Measurements from ENCODE around the gene ASMT.
"Not testable (repeated sequence)": the region's sequence is repeated elsewhere in the genome, so short reads cannot be mapped to it uniquely, and the experiment has no call there.

ASMT gene, protein sequence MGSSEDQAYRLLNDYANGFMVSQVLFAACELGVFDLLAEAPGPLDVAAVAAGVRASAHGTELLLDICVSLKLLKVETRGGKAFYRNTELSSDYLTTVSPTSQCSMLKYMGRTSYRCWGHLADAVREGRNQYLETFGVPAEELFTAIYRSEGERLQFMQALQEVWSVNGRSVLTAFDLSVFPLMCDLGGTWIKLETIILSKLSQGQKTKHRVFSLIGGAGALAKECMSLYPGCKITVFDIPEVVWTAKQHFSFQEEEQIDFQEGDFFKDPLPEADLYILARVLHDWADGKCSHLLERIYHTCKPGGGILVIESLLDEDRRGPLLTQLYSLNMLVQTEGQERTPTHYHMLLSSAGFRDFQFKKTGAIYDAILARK
- long read RNA-seq = 0 reads

DNA sequence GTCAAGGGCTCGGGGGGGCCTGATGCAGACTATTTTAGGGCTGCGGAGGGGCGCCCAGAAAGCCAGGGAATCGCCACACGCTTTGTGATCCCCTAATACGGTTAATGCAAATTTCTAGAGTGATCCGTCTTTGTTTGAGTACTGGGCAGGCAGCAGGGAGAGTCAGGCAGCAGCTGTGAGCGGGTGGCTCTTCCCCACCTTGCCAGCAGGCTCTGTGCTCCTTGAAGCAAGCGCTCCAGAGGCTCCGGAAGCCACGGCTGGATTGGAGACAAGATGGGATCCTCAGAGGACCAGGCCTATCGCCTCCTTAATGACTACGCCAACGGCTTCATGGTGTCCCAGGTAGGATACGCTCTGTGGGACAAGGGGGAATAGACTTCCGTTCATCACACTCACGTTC lies at the start of gene ASMT:
Gene ASMT (plus strand): TSS at position 133 of the 400 bp plus-strand sequence. CDS start 141 bp downstream, at position 274.
- no peak for DNase-seq (ENCODE audit: low read depth in 1 of 2, low spot score in 1 of 2)
- no peaks in the 10 kb centered on the region for H3K27me3 ChIP-seq (ENCODE audit: insufficient read depth, poor library complexity, severe bottlenecking)
- TF ChIP-seq, protein P1, sequence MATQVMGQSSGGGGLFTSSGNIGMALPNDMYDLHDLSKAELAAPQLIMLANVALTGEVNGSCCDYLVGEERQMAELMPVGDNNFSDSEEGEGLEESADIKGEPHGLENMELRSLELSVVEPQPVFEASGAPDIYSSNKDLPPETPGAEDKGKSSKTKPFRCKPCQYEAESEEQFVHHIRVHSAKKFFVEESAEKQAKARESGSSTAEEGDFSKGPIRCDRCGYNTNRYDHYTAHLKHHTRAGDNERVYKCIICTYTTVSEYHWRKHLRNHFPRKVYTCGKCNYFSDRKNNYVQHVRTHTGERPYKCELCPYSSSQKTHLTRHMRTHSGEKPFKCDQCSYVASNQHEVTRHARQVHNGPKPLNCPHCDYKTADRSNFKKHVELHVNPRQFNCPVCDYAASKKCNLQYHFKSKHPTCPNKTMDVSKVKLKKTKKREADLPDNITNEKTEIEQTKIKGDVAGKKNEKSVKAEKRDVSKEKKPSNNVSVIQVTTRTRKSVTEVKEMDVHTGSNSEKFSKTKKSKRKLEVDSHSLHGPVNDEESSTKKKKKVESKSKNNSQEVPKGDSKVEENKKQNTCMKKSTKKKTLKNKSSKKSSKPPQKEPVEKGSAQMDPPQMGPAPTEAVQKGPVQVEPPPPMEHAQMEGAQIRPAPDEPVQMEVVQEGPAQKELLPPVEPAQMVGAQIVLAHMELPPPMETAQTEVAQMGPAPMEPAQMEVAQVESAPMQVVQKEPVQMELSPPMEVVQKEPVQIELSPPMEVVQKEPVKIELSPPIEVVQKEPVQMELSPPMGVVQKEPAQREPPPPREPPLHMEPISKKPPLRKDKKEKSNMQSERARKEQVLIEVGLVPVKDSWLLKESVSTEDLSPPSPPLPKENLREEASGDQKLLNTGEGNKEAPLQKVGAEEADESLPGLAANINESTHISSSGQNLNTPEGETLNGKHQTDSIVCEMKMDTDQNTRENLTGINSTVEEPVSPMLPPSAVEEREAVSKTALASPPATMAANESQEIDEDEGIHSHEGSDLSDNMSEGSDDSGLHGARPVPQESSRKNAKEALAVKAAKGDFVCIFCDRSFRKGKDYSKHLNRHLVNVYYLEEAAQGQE (IDR thresholded peaks at IDR 0.05; ENCODE audit: insufficient replicate concordance, low read depth) = no peak
- TF ChIP-seq, protein P2, sequence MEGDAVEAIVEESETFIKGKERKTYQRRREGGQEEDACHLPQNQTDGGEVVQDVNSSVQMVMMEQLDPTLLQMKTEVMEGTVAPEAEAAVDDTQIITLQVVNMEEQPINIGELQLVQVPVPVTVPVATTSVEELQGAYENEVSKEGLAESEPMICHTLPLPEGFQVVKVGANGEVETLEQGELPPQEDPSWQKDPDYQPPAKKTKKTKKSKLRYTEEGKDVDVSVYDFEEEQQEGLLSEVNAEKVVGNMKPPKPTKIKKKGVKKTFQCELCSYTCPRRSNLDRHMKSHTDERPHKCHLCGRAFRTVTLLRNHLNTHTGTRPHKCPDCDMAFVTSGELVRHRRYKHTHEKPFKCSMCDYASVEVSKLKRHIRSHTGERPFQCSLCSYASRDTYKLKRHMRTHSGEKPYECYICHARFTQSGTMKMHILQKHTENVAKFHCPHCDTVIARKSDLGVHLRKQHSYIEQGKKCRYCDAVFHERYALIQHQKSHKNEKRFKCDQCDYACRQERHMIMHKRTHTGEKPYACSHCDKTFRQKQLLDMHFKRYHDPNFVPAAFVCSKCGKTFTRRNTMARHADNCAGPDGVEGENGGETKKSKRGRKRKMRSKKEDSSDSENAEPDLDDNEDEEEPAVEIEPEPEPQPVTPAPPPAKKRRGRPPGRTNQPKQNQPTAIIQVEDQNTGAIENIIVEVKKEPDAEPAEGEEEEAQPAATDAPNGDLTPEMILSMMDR (IDR thresholded peaks at IDR 0.05; ENCODE audit: insufficient read depth, low read length) = no peak
- TF ChIP-seq GABPA (IDR thresholded peaks at IDR 0.05; ENCODE audit: low read depth) (no peak), POLR2AphosphoS5 (IDR thresholded peaks at IDR 0.05; ENCODE audit: low read depth) (no peak), SPI1 (IDR thresholded peaks at IDR 0.05; ENCODE audit: borderline replicate concordance, low read depth) (no peak)
- no peak within 1 kb of the TSS for H3K4me3 ChIP-seq (replicated peaks; ENCODE audit: insufficient read depth, low read length)
- H3K27ac ChIP-seq (replicated peaks) = no peak within 1 kb of the TSS

DNA sequence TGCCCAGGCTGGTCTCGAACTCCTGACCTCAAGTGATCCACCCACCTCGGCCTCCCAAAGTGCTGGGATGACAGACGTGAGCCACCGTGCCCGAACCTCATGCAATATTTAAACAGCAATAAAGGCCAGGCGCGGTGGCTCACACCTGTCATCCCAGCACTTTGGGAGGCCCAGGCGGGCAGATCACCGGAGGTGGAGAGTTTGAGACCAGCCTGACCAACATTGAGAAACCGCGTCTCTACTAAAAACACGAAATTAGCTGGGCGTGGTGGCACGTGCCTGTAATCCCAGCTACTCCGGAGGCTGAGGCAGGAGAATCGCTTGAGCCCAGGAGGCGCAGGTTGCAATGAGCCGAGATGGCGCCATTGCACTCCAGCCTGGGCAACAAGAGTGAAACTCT lies 40.7 kb upstream of the ASMT start:
- H3K27ac ChIP-seq (replicated peaks); H3K27me3 ChIP-seq (ENCODE audit: insufficient read depth, poor library complexity, severe bottlenecking); DNase-seq (ENCODE audit: low read depth in 1 of 2, low spot score in 1 of 2); H3K4me3 ChIP-seq (replicated peaks; ENCODE audit: insufficient read depth, low read length): not testable (repeated sequence)

DNA sequence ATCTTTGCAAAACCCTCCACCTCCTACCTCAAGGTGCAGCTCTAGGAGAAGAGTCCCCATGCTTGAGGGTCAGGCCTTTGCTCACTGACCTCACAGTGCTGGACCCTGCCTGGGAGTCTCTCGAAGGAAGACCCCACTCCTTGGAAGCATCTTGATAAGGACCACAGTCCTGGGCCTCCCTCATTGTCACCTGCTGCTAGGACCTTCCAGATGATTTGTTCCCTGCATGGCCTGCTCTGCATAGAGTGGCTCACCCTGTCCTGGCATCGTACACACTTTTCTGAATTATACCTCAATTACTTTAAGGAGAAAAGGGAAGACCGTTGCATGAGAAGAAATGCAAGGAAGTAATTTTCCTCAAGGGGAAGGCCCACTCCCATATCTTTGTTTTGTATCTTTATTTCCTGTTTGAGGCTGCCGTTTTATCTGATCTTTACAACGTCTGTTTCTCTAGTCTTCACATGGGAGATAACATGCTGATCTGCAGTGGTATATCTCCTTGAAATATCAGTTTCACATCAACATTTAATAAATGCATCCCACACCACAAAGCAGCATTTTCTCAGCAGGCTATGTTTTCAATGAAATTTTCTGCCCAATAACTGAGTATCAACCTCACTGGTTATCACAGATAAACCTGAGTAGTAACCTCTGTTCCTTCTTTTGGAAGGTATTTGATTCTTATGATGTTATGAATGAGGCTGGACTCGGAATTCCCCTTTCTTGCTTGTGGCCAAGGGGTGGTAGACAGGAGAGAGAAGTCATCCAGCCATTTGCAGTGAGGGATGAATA lies 38.5 kb upstream of the ASMT start:
- TF ChIP-seq SPI1 (IDR thresholded peaks at IDR 0.05; ENCODE audit: borderline replicate concordance, low read depth) = no peak
- TF ChIP-seq POLR2AphosphoS5 (IDR thresholded peaks at IDR 0.05; ENCODE audit: low read depth) = no peak
- no peak for TF ChIP-seq GABPA (IDR thresholded peaks at IDR 0.05; ENCODE audit: low read depth)
- TF ChIP-seq, protein P2 (IDR thresholded peaks at IDR 0.05; ENCODE audit: insufficient read depth, low read length) = no peak
- TF ChIP-seq, protein P1 (IDR thresholded peaks at IDR 0.05; ENCODE audit: insufficient replicate concordance, low read depth) = no peak
- DNase-seq (ENCODE audit: low read depth in 1 of 2, low spot score in 1 of 2) = no peak
- Histone ChIP-seq H3K27ac (replicated peaks) (peak overlapping the region; percentile 2; the same call in 1 of the 2 replicates), H3K27me3 (ENCODE audit: insufficient read depth, poor library complexity, severe bottlenecking) (no peaks in the 10 kb centered on the region), H3K4me3 (replicated peaks; ENCODE audit: insufficient read depth, low read length) (no peak overlapping the region)

DNA sequence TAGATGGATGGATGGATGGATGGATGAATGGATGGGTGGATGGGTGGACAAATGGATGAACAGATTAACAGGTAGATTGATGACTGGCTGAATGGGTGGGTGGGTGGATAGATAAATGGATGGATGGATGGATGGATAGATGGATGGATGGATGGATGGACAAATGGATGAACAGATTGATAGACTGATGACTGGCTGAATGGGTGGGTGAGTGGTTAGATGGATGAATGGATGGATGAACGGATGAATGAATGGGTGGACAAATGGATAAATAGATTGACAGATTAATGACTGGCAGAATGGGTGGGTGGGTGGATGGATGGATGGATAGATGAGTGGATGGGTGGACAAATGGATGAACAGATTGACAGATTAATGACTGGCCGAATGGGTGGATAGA lies 37.0 kb upstream of the ASMT start:
- H3K27me3 ChIP-seq (ENCODE audit: insufficient read depth, poor library complexity, severe bottlenecking) = no peaks in the 10 kb centered on the region
- no peak overlapping the region for H3K27ac ChIP-seq (replicated peaks)
- TF ChIP-seq, protein P2 (IDR thresholded peaks at IDR 0.05; ENCODE audit: insufficient read depth, low read length) = no peak
- TF ChIP-seq, protein P1 (IDR thresholded peaks at IDR 0.05; ENCODE audit: insufficient replicate concordance, low read depth) = no peak
- no peak for TF ChIP-seq SPI1 (IDR thresholded peaks at IDR 0.05; ENCODE audit: borderline replicate concordance, low read depth)
- TF ChIP-seq GABPA (IDR thresholded peaks at IDR 0.05; ENCODE audit: low read depth) = no peak
- no peak for TF ChIP-seq POLR2AphosphoS5 (IDR thresholded peaks at IDR 0.05; ENCODE audit: low read depth)
- no peak for DNase-seq (ENCODE audit: low read depth in 1 of 2, low spot score in 1 of 2)
- no peak overlapping the region for H3K4me3 ChIP-seq (replicated peaks; ENCODE audit: insufficient read depth, low read length)

Data from HL-60 (cell line).